Hepatocyte (in vitro differentiated cells): ENCODE results near the gene ECHS1. TPM values are rescaled to one million over a fixed set of nuclear protein-coding genes. Genes with fewer than 3 reads are reported as not detected.
"Not testable (repeated sequence)": the region's sequence is repeated elsewhere in the genome, so short reads cannot be mapped to it uniquely, and the experiment has no call there.

ENCODE experiments used
- DNase-seq: peaks from one replicate; pipeline ENCODE4 v3.0.0-alpha.2; 2016; ENCODE audit warnings: low spot score
- H2AFZ ChIP-seq: fragments of 200-600 bp; sonication (generic); 2 replicates; pipeline ENCODE4 v1.6.0; 2016; ENCODE audit warnings: antibody characterized with exemption, mild to moderate bottlenecking
- H3K27ac ChIP-seq: fragments of 200-600 bp; sonication (generic); 2 replicates; pipeline ENCODE4 v1.5.1; 2016; ENCODE audit warnings: mild to moderate bottlenecking
- H3K27me3 ChIP-seq: fragments of 200-600 bp; sonication (generic); 2 replicates; pipeline ENCODE4 v1.6.1; 2016
- H3K36me3 ChIP-seq: fragments of 200-600 bp; sonication (generic); replicated peaks from 2 replicates; pipeline ENCODE4 v1.5.1; 2016; ENCODE audit warnings: low read depth; ENCODE audit not compliant: insufficient read depth
- H3K4me1 ChIP-seq: fragments of 200-600 bp; sonication (generic); 2 replicates; pipeline ENCODE4 v1.5.1; 2016; ENCODE audit warnings: mild to moderate bottlenecking, moderate library complexity; ENCODE audit not compliant: insufficient read depth
- H3K4me2 ChIP-seq: fragments of 200-600 bp; sonication (generic); 2 replicates; pipeline ENCODE4 v1.6.0; 2016
- H3K4me3 ChIP-seq: fragments of 200-600 bp; sonication (generic); 2 replicates; pipeline ENCODE4 v1.5.1; 2016; ENCODE audit warnings: mild to moderate bottlenecking
- H3K79me2 ChIP-seq: fragments of 200-600 bp; sonication (generic); 2 replicates; pipeline ENCODE4 v1.6.0; 2017; ENCODE audit warnings: mild to moderate bottlenecking
- H3K9me2 ChIP-seq: fragments of 200-600 bp; sonication (generic); replicated peaks from 2 replicates; pipeline ENCODE4 v1.6.0; 2017; ENCODE audit warnings: mild to moderate bottlenecking; ENCODE audit not compliant: insufficient read depth
- H3K9me3 ChIP-seq: fragments of 200-600 bp; sonication (generic); 2 replicates; pipeline ENCODE4 v1.5.1; 2016; ENCODE audit warnings: low read depth, mild to moderate bottlenecking
- H4K20me1 ChIP-seq: fragments of 200-600 bp; sonication (generic); 2 replicates; pipeline ENCODE4 v1.6.0; 2016; ENCODE audit warnings: mild to moderate bottlenecking; ENCODE audit not compliant: insufficient read depth, poor library complexity, severe bottlenecking
- EZH2 ChIP-seq: fragments of 200-600 bp; sonication (generic); IDR thresholded peaks from 2 replicates; pipeline ENCODE4 v1.6.1; 2016; ENCODE audit warnings: antibody characterized with exemption, mild to moderate bottlenecking, borderline replicate concordance
- EZH2phosphoT487 ChIP-seq: fragments of 200-600 bp; sonication (generic); IDR thresholded peaks from one replicate; pipeline ENCODE4 v1.6.1; 2018; ENCODE audit warnings: antibody characterized with exemption, mild to moderate bottlenecking, low read depth, moderate library complexity; ENCODE audit not compliant: unreplicated experiment, severe bottlenecking
- WGBS: methylation state at CpG from one replicate; pipeline ENCODE4 v1.1.6; 2016; ENCODE audit warnings: low lambda C conversion rate; ENCODE audit errors: missing lambda C conversion rate; 5-methylcytosine and 5-hydroxymethylcytosine counted together
- polyA plus RNA-seq: library from polyadenylated mRNA; unstranded; fragments of >200 nt; fragmentation: Nextera tagmentation; extraction: Ambion mirVana; gene quantifications from 2 replicates; pipeline ENCODE4 v1.2.1, GENCODE V29; 2016
- total RNA-seq: library from RNA; depleted of rRNA; stranded (reverse); fragments of >200 nt; gene quantifications from 2 replicates; pipeline ENCODE4 v1.2.3, GENCODE V29; 2014
- TF ChIP-seq, protein P1 (sequence below): fragments of 200-600 bp; sonication (generic); IDR thresholded peaks from 2 replicates; pipeline ENCODE4 v1.5.1; 2016; ENCODE audit warnings: antibody characterized with exemption, mild to moderate bottlenecking; ENCODE audit not compliant: poor library complexity

Gene ECHS1
- total and polyA plus RNA-seq, 2 experiments from 2014 or later: 146 to 204 TPM

DNA sequence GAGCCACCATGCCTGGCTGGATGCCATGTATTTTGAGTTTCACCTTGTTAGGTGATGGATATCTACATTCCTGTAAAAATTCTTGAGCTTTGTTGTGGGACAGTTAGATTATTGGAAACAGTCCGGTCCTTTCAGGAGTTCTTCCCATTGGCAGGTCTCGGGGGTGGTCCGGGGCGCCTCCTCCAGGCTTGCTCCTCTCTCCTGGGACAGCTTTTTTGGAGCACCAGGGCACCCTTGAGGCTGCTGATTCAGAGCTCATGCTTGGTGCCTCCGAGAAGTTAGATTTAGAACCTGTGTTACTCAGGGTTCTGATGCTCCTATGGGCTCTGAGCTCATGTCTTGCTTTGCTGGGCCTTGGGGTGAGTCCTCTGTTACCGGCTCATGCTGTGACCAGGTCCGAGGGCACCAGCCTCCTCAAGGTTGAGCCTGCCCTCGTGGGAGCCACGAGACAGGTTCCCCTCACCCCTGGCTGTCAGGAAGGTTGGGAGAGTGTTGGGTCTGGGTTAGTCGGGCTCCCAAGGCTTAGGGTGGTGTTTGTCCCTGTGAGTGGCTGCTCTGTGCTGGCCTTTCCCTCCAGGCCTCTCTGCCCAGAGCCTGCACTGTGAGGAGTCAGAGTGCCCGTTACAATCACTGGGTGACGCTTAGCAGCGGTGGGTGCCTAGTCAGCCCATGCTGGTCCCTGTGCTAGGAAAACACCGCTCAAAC, 45.3 kb upstream of the ECHS1 start:
- peaks cover 3% of the 10 kb centered on the region for H3K36me3 ChIP-seq
- WGBS: 97% methylated on average over 14 of the region's 14 CpGs

DNA sequence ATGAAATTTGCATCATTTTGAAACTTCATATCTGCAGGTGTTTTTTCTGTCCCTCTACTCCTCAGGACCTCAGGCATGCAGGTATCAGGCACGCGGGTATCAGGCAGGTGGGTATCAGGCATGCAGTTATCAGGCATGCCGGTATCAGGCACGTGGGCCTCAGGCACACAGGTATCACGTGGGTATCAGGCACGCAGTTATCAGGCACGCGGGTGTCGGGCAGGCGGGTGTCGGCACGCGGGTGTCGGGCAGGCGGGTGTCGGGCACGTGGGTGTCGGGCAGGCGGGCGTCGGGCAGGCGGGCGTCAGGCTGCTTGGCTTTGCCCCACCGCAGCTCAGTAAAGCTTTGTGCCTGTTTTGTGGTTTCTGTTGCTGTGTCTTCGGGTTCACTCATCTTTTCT, 42.6 kb upstream of the ECHS1 start:
- no peak for TF ChIP-seq EZH2
- TF ChIP-seq, protein P1, sequence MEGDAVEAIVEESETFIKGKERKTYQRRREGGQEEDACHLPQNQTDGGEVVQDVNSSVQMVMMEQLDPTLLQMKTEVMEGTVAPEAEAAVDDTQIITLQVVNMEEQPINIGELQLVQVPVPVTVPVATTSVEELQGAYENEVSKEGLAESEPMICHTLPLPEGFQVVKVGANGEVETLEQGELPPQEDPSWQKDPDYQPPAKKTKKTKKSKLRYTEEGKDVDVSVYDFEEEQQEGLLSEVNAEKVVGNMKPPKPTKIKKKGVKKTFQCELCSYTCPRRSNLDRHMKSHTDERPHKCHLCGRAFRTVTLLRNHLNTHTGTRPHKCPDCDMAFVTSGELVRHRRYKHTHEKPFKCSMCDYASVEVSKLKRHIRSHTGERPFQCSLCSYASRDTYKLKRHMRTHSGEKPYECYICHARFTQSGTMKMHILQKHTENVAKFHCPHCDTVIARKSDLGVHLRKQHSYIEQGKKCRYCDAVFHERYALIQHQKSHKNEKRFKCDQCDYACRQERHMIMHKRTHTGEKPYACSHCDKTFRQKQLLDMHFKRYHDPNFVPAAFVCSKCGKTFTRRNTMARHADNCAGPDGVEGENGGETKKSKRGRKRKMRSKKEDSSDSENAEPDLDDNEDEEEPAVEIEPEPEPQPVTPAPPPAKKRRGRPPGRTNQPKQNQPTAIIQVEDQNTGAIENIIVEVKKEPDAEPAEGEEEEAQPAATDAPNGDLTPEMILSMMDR: no peak
- TF ChIP-seq EZH2phosphoT487: no peak
- Histone ChIP-seq H3K27ac (no peak overlapping the region), H3K9me3 (peaks cover 20% of the 10 kb centered on the region), H3K4me1 (no peaks in the 10 kb centered on the region), H2AFZ (no peak overlapping the region), H3K4me2 (no peak overlapping the region), H3K4me3 (no peak overlapping the region), H4K20me1 (no peaks in the 10 kb centered on the region), H3K79me2 (peaks cover 21% of the 10 kb centered on the region), H3K36me3 (peaks cover 28% of the 10 kb centered on the region), H3K9me2 (no peaks in the 10 kb centered on the region), H3K27me3 (no peaks in the 10 kb centered on the region)
- 95% methylated on average over 25 of the region's 25 CpGs for WGBS
- DNase-seq: no peak

More for the DNA sequence above, 45.3 kb upstream of the ECHS1 start:
- Histone ChIP-seq H4K20me1 (peaks cover 6% of the 10 kb centered on the region), H3K4me2 (no peak overlapping the region), H3K4me1 (no peaks in the 10 kb centered on the region), H3K27me3 (no peaks in the 10 kb centered on the region), H3K27ac (no peak overlapping the region), H3K4me3 (no peak overlapping the region), H3K79me2 (no peaks in the 10 kb centered on the region), H3K9me3 (no peaks in the 10 kb centered on the region), H3K9me2 (no peaks in the 10 kb centered on the region), H2AFZ (no peak overlapping the region)
- DNase-seq: no peak
- no peak for TF ChIP-seq EZH2
- TF ChIP-seq EZH2phosphoT487: no peak
- TF ChIP-seq, protein P1: no peak

DNA sequence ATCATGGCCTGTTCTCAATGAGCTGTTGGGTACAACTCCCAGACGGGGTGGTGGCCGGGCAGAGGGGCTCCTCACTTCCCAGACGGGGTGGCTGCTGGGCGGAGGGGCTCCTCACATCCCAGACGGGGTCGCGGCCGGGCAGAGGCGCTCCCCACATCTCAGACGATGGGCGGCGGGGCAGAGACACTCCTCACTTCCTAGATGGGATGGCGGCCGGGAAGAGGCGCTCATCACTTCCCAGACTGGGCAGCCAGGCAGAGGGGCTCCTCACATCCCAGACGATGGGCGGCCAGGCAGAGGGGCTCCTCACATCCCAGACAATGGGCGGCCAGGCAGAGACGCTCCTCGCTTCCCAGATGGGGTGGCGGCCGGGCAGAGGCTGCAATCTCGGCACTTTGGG, 41.2 kb upstream of the ECHS1 start:
- not testable (repeated sequence) for H3K4me1 ChIP-seq, H3K27me3 ChIP-seq, H3K4me3 ChIP-seq, H3K4me2 ChIP-seq, H3K9me2 ChIP-seq, DNase-seq, H2AFZ ChIP-seq, H3K27ac ChIP-seq, H4K20me1 ChIP-seq
- WGBS: 98% methylated on average over 17 of the region's 23 CpGs
- Histone ChIP-seq H3K79me2 (peaks cover 35% of the 10 kb centered on the region), H3K36me3 (peaks cover 28% of the 10 kb centered on the region), H3K9me3 (peaks cover 22% of the 10 kb centered on the region)

DNA sequence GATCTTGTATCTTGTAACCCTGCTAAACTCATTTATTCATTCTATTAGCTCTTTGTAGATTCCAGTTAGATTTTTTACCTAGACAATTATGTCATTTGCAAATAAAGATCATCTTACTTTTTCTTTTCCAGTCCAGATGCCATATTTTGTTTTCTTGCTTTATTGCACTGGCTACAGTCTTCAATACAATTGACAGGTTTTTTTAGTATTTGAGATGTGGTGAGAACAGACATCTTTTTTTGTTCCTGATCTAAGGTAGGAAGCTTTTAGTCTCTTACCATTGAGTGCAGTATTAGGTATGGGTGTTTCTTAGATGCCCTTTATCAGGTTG, 39.2 kb upstream of the ECHS1 start:
- Histone ChIP-seq H3K36me3 (peaks cover 28% of the 10 kb centered on the region), H3K4me1 (no peaks in the 10 kb centered on the region), H3K27me3 (no peaks in the 10 kb centered on the region), H3K27ac (no peak overlapping the region), H3K9me3 (peaks cover 22% of the 10 kb centered on the region), H4K20me1 (no peaks in the 10 kb centered on the region), H2AFZ (no peak overlapping the region), H3K79me2 (peaks cover 54% of the 10 kb centered on the region), H3K4me2 (no peak overlapping the region), H3K9me2 (no peaks in the 10 kb centered on the region), H3K4me3 (no peak overlapping the region)
- DNase-seq: no peak
- TF ChIP-seq, protein P1: no peak
- TF ChIP-seq EZH2phosphoT487 (no peak), EZH2 (no peak)
